ENCODE results near the gene CLDN1.

GRCh38 chr3:190266913-190267290, 55.3 kb downstream of the CLDN1 start:
- TF ChIP-seq JUND (IDR thresholded peaks at IDR 0.05; ENCODE audit: low read length) = no peak
- TF ChIP-seq EGR1 (IDR thresholded peaks at IDR 0.05; ENCODE audit: borderline replicate concordance, low read depth, low read length) = no peak
- TF ChIP-seq CTCF (IDR thresholded peaks at IDR 0.05; ENCODE audit: control extremely low read depth in 1 of 3, insufficient read depth in 1 of 3, low read depth in 1 of 3, low read length in 3 of 3) = no peak
- TF ChIP-seq HDAC6 (IDR thresholded peaks at IDR 0.05; ENCODE audit: low read depth, low read length) = no peak
- TF ChIP-seq CHD2 (IDR thresholded peaks at IDR 0.05; ENCODE audit: low read length) = no peak
- TF ChIP-seq RAD21 (IDR thresholded peaks at IDR 0.05 in 1 of 2, conservative IDR thresholded peaks at IDR 0.05 in 1 of 2; ENCODE audit: low read depth in 2 of 2, low read length in 2 of 2) = no peak
- no peak for TF ChIP-seq EP300 (IDR thresholded peaks at IDR 0.05; ENCODE audit: borderline replicate concordance in 1 of 2, low read depth in 2 of 2, low read length in 2 of 2)
- TF ChIP-seq TAF1 (IDR thresholded peaks at IDR 0.05; ENCODE audit: low read depth, low read length) = no peak
- no peak for TF ChIP-seq POLR2AphosphoS5 (IDR thresholded peaks at IDR 0.05; ENCODE audit: low read depth, low read length)
- TF ChIP-seq KDM5A (IDR thresholded peaks at IDR 0.05; ENCODE audit: low read length) = no peak
- no peak for TF ChIP-seq CBX5 (IDR thresholded peaks at IDR 0.05; ENCODE audit: low read depth, low read length)
- no peak for TF ChIP-seq SUZ12 (IDR thresholded peaks at IDR 0.05; ENCODE audit: low read length)
- no peak for TF ChIP-seq EZH2 (IDR thresholded peaks at IDR 0.05; ENCODE audit: low read depth, low read length, severe bottlenecking)

All from H1 (cell line).